Osteocyte (in vitro differentiated cells): Measurements from ENCODE around the gene ZNF280D. TPM values are rescaled to one million over a fixed set of nuclear protein-coding genes. Genes with fewer than 3 reads are reported as not detected.
"Not testable (repeated sequence)": the region's sequence is repeated elsewhere in the genome, so short reads cannot be mapped to it uniquely, and the experiment has no call there.

Experiments used
- DNase-seq: peaks from one replicate; pipeline ENCODE4 v3.0.0; 2021; ENCODE audit warnings: mixed read lengths; ENCODE audit not compliant: unreplicated experiment; ENCODE audit errors: extremely low spot score
- H3K27ac Mint-ChIP-seq: one replicate; pipeline ENCODE4 v1.8.0; 2021; ENCODE audit warnings: mild to moderate bottlenecking, mixed read lengths; ENCODE audit not compliant: unreplicated experiment
- H3K27me3 Mint-ChIP-seq: one replicate; pipeline ENCODE4 v1.8.0; 2021; ENCODE audit warnings: mixed read lengths; ENCODE audit not compliant: unreplicated experiment
- H3K36me3 Mint-ChIP-seq: one replicate; pipeline ENCODE4 v1.8.0; 2021; ENCODE audit warnings: mixed read lengths; ENCODE audit not compliant: unreplicated experiment
- H3K4me1 Mint-ChIP-seq: one replicate; pipeline ENCODE4 v1.8.0; 2021; ENCODE audit warnings: mixed read lengths; ENCODE audit not compliant: unreplicated experiment
- H3K4me3 Mint-ChIP-seq: one replicate; pipeline ENCODE4 v1.8.0; 2021; ENCODE audit warnings: mild to moderate bottlenecking, moderate library complexity, mixed read lengths; ENCODE audit not compliant: unreplicated experiment
- H3K9me3 Mint-ChIP-seq: one replicate; pipeline ENCODE4 v1.8.0; 2021; ENCODE audit warnings: mixed read lengths; ENCODE audit not compliant: unreplicated experiment
- CTCF ChIP-seq: fragments of 200-600 bp; sonication (generic); IDR thresholded peaks from 2 replicates; pipeline ENCODE4 v1.5.0; 2021; ENCODE audit warnings: antibody characterized with exemption, mild to moderate bottlenecking, moderate library complexity
- total RNA-seq: library from RNA; stranded (reverse); gene quantifications from 2 replicates; pipeline ENCODE4 v1.2.1, GENCODE V29; 2021

The ZNF280D gene
- total RNA-seq, 1 donor from 2014 or later: 16.1 TPM

GRCh38 chr15:56716334-56716733 lies 17.0 kb downstream of the ZNF280D start:
- no peaks in the 10 kb centered on the region for H3K4me1 Mint-ChIP-seq

GRCh38 chr15:56715220-56715619 lies 18.1 kb downstream of the ZNF280D start:
- Mint-ChIP-seq H3K36me3 (no peaks in the 10 kb centered on the region), H3K27ac (no peak overlapping the region), H3K4me1 (no peaks in the 10 kb centered on the region), H3K4me3 (no peak overlapping the region), H3K9me3 (peaks cover under 1% of the 10 kb centered on the region), H3K27me3 (no peaks in the 10 kb centered on the region)
- TF ChIP-seq CTCF: no peak
- no peak for DNase-seq

More at GRCh38 chr15:56716334-56716733, 17.0 kb downstream of the ZNF280D start:
- H3K27me3 Mint-ChIP-seq: no peaks in the 10 kb centered on the region
- peaks cover 4% of the 10 kb centered on the region for H3K36me3 Mint-ChIP-seq
- H3K9me3 Mint-ChIP-seq: peaks cover 6% of the 10 kb centered on the region
- DNase-seq: no peak
- TF ChIP-seq CTCF: no peak
- H3K4me3 Mint-ChIP-seq: no peak overlapping the region
- H3K27ac Mint-ChIP-seq: no peak overlapping the region

DNA sequence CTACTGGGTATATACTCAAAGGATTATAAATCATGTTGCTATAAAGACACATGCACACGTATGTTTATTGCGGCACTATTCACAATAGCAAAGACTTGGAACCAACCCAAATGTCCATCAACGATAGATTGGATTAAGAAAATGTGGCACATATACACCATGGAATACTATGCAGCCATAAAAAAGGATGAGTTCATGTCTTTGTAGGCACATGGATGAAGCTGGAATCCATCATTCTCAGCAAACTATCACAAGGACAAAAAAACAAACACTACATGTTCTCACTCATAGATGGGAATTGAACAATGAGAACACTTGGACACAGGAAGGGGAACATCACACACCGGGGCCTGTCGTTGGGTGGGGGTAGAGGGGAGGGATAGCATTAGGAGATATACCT lies 23.8 kb downstream of the ZNF280D start:
- not testable (repeated sequence) for H3K27me3 Mint-ChIP-seq, DNase-seq, H3K4me1 Mint-ChIP-seq, H3K27ac Mint-ChIP-seq, H3K36me3 Mint-ChIP-seq, H3K9me3 Mint-ChIP-seq, H3K4me3 Mint-ChIP-seq

- H3K36me3 Mint-ChIP-seq: peaks cover 9% of the 10 kb centered on the region
- H3K27me3 Mint-ChIP-seq: no peaks in the 10 kb centered on the region
- H3K27ac Mint-ChIP-seq: no peak overlapping the region
- no peak for TF ChIP-seq CTCF
- H3K4me3 Mint-ChIP-seq: no peak overlapping the region
- H3K9me3 Mint-ChIP-seq: no peaks in the 10 kb centered on the region
- DNase-seq: no peak
- no peaks in the 10 kb centered on the region for H3K4me1 Mint-ChIP-seq
Measured at GRCh38 chr15:56699743-56700142, 33.6 kb downstream of the ZNF280D start.

- peaks cover 9% of the 10 kb centered on the region for H3K36me3 Mint-ChIP-seq
- H3K9me3 Mint-ChIP-seq: no peaks in the 10 kb centered on the region
- DNase-seq: no peak
- no peaks in the 10 kb centered on the region for H3K4me1 Mint-ChIP-seq
- H3K4me3 Mint-ChIP-seq: no peak overlapping the region
- no peak for TF ChIP-seq CTCF
- H3K27ac Mint-ChIP-seq: no peak overlapping the region
- no peaks in the 10 kb centered on the region for H3K27me3 Mint-ChIP-seq
Measured at GRCh38 chr15:56698270-56698669, 35.0 kb downstream of the ZNF280D start.

DNA sequence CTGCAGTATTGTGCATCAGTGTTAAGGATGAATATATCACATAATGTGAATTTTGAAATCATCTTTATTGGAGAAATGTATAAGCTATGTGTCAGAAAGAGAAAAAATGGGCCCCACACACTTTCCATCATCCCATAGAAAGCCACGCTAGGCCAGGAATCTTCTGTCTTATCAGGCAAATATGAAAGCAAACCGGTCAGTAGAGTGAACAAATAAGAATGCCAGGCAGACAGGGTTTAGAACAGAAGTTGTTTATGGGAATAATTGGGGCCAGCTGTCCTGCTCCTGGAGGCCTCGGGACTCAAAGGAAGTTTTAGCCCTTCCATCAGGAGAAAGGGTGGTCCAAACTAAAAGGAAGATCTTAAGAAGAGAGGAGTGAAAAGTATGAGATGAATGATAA lies 39.5 kb downstream of the ZNF280D start:
- H3K27me3 Mint-ChIP-seq: no peaks in the 10 kb centered on the region
- H3K27ac Mint-ChIP-seq: no peak overlapping the region
- peaks cover 3% of the 10 kb centered on the region for H3K36me3 Mint-ChIP-seq
- TF ChIP-seq CTCF: no peak
- no peak for DNase-seq
- no peaks in the 10 kb centered on the region for H3K4me1 Mint-ChIP-seq
- H3K4me3 Mint-ChIP-seq: no peak overlapping the region
- H3K9me3 Mint-ChIP-seq: no peaks in the 10 kb centered on the region
